Measurements from ENCODE around the gene ARHGDIA.

- TF ChIP-seq CTCF (IDR thresholded peaks at IDR 0.05), result no peak
- no peak for TF ChIP-seq EP300 (IDR thresholded peaks at IDR 0.05)
Observed at GRCh38 chr17:81841866-81842265, 29.3 kb downstream of the ARHGDIA start.
